ENCODE data around the gene CELF5. TPM values are rescaled to one million over a fixed set of nuclear protein-coding genes. Genes with fewer than 3 reads are reported as not detected.

Gene CELF5
- total RNA-seq, 2 donors from 2014 or later = 2.6 to 3.5 TPM

GRCh38 chr19:3336351-3336679, 111.9 kb downstream of the CELF5 start:
- H3K9me3 ChIP-seq (ENCODE audit: control insufficient read depth, low read length) = no peaks in the 10 kb centered on the region
- no peaks in the 10 kb centered on the region for H3K36me3 ChIP-seq (ENCODE audit: control insufficient read depth, insufficient read depth, low read length)
- no peak overlapping the region for H3K9ac ChIP-seq (ENCODE audit: extremely low read depth, low read length, poor library complexity, severe bottlenecking)
- H3K27ac Mint-ChIP-seq = no peak overlapping the region
- H3K4me3 ChIP-seq (ENCODE audit: low read length) = no peak overlapping the region
- DNase-seq = no peak
- no peaks in the 10 kb centered on the region for H3K4me1 ChIP-seq (ENCODE audit: control insufficient read depth, insufficient read depth, low read length)
- no peak overlapping the region for H3K27ac ChIP-seq (ENCODE audit: low read depth, low read length)
- no peaks in the 10 kb centered on the region for H3K9me3 Mint-ChIP-seq
- 78% methylated on average over 5 of the region's 5 CpGs; no CpG with 5 or more reads in 1 of the 2 experiments for WGBS, 2 experiments (ENCODE audit: insufficient coverage in 1 of 2, insufficient read length in 1 of 2)
- no peaks in the 10 kb centered on the region for H3K36me3 Mint-ChIP-seq (ENCODE audit: low read depth)
- no peaks in the 10 kb centered on the region for H3K4me1 Mint-ChIP-seq
- peaks cover 42% of the 10 kb centered on the region for H3K27me3 Mint-ChIP-seq (ENCODE audit: insufficient read depth)
- TF ChIP-seq, protein P1, sequence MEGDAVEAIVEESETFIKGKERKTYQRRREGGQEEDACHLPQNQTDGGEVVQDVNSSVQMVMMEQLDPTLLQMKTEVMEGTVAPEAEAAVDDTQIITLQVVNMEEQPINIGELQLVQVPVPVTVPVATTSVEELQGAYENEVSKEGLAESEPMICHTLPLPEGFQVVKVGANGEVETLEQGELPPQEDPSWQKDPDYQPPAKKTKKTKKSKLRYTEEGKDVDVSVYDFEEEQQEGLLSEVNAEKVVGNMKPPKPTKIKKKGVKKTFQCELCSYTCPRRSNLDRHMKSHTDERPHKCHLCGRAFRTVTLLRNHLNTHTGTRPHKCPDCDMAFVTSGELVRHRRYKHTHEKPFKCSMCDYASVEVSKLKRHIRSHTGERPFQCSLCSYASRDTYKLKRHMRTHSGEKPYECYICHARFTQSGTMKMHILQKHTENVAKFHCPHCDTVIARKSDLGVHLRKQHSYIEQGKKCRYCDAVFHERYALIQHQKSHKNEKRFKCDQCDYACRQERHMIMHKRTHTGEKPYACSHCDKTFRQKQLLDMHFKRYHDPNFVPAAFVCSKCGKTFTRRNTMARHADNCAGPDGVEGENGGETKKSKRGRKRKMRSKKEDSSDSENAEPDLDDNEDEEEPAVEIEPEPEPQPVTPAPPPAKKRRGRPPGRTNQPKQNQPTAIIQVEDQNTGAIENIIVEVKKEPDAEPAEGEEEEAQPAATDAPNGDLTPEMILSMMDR (conservative IDR thresholded peaks at IDR 0.05) = no peak
- peaks cover 10% of the 10 kb centered on the region for H3K27me3 ChIP-seq (ENCODE audit: control insufficient read depth, insufficient read depth, low read length, poor library complexity, severe bottlenecking)
- H3K4me3 Mint-ChIP-seq = no peak overlapping the region

DNA sequence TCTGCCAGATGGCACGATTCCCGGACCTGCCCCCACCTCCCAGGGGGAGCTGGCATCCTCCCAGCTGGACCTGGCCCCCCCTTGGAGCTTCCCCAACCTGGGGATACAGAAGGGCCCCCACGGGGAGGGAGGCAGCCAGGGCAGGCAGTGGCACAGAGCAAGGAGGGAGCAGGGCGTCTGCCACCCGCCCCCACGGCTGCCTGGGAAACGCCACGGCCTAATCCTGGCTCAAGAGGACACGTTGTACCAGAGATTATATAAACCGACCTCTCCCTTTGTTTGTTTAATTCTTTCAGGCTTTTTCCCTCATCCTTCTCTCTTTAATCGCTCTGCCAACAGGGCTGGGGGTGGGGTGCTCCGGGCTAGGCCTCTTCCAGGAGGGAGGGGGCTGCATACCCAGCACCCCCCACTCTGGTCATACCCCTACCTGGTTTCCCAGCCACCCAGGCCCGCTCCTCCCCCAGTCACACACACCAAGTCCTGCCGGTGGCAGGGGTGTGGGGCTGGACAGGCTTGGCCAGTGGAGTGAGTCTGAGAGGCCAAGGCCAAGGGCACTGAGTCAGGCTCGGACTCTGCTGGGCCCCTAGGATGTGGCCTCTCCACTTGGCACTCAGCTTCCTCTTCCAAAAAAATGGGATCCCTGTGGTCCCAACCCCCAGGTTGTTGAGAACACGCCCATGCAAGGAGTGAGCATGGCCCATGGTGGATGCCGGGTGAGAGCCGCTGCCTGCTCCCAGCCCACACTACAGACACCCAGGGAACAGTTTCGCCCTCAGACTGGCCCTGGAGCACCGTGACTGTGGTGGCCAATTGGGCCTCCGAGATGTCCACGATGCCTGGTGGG, 112.4 kb downstream of the CELF5 start:
- H3K27ac ChIP-seq (ENCODE audit: low read depth, low read length) = no peak overlapping the region
- TF ChIP-seq, protein P1 (conservative IDR thresholded peaks at IDR 0.05) = no peak
- H3K4me3 ChIP-seq (ENCODE audit: low read length) = no peak overlapping the region
- no peaks in the 10 kb centered on the region for H3K9me3 Mint-ChIP-seq
- peaks cover 36% of the 10 kb centered on the region for H3K27me3 Mint-ChIP-seq (ENCODE audit: insufficient read depth)
- 79 to 88% methylated on average over 16 to 22 of the region's 22 CpGs for WGBS, 2 experiments (ENCODE audit: insufficient coverage in 1 of 2, insufficient read length in 1 of 2)
- no peaks in the 10 kb centered on the region for H3K4me1 Mint-ChIP-seq
- no peak overlapping the region for H3K9ac ChIP-seq (ENCODE audit: extremely low read depth, low read length, poor library complexity, severe bottlenecking)
- no peak for DNase-seq
- no peak overlapping the region for H3K4me3 Mint-ChIP-seq
- H3K27ac Mint-ChIP-seq = no peak overlapping the region
- H3K9me3 ChIP-seq (ENCODE audit: control insufficient read depth, low read length) = no peaks in the 10 kb centered on the region
- H3K36me3 ChIP-seq (ENCODE audit: control insufficient read depth, insufficient read depth, low read length) = no peaks in the 10 kb centered on the region
- peaks cover 4% of the 10 kb centered on the region for H3K27me3 ChIP-seq (ENCODE audit: control insufficient read depth, insufficient read depth, low read length, poor library complexity, severe bottlenecking)
- no peaks in the 10 kb centered on the region for H3K36me3 Mint-ChIP-seq (ENCODE audit: low read depth)
- no peaks in the 10 kb centered on the region for H3K4me1 ChIP-seq (ENCODE audit: control insufficient read depth, insufficient read depth, low read length)

GRCh38 chr19:3338541-3339181, 114.2 kb downstream of the CELF5 start:
- no peaks in the 10 kb centered on the region for H3K4me1 Mint-ChIP-seq
- Histone ChIP-seq H3K4me3 (ENCODE audit: low read length) (no peak overlapping the region), H3K27me3 (ENCODE audit: control insufficient read depth, insufficient read depth, low read length, poor library complexity, severe bottlenecking) (no peaks in the 10 kb centered on the region), H3K4me1 (ENCODE audit: control insufficient read depth, insufficient read depth, low read length) (no peaks in the 10 kb centered on the region), H3K9me3 (ENCODE audit: control insufficient read depth, low read length) (no peaks in the 10 kb centered on the region), H3K36me3 (ENCODE audit: control insufficient read depth, insufficient read depth, low read length) (no peaks in the 10 kb centered on the region), H3K9ac (ENCODE audit: extremely low read depth, low read length, poor library complexity, severe bottlenecking) (no peak overlapping the region), H3K27ac (ENCODE audit: low read depth, low read length) (no peak overlapping the region)
- no peak overlapping the region for H3K27ac Mint-ChIP-seq
- H3K27me3 Mint-ChIP-seq (ENCODE audit: insufficient read depth) = peaks cover 24% of the 10 kb centered on the region
- H3K36me3 Mint-ChIP-seq (ENCODE audit: low read depth) = no peaks in the 10 kb centered on the region
- no peak for DNase-seq
- TF ChIP-seq, protein P1 (conservative IDR thresholded peaks at IDR 0.05) = no peak
- WGBS, 2 experiments (ENCODE audit: insufficient coverage in 1 of 2, insufficient read length in 1 of 2) = 84 to 86% methylated on average over 8 to 12 of the region's 12 CpGs
- no peak overlapping the region for H3K4me3 Mint-ChIP-seq
- H3K9me3 Mint-ChIP-seq = no peaks in the 10 kb centered on the region

All from endodermal cell (in vitro differentiated cells).